Suprapubic skin (tissue), 4 donors: ENCODE measurements around the gene RSRC2. TPM values are rescaled to one million over a fixed set of nuclear protein-coding genes. Genes with fewer than 3 reads are reported as not detected.
"Not testable (repeated sequence)": the region's sequence is repeated elsewhere in the genome, so short reads cannot be mapped to it uniquely, and the experiment has no call there.

Experiments used
- DNase-seq, 2 donors: peaks; one replicate each; pipeline ENCODE4 v3.0.0-alpha.2; 2019; ENCODE audit warnings: low spot score in 2 of 2
- H3K27ac ChIP-seq: fragments of 200-600 bp; sonication (generic); one replicate; pipeline ENCODE4 v1.5.1; 2019
- H3K27me3 ChIP-seq: fragments of 200-600 bp; sonication (generic); one replicate; pipeline ENCODE4 v1.5.1; 2019
- H3K36me3 ChIP-seq: fragments of 200-600 bp; sonication (generic); one replicate; pipeline ENCODE4 v1.5.1; 2019
- H3K4me1 ChIP-seq: fragments of 200-600 bp; sonication (generic); one replicate; pipeline ENCODE4 v1.5.1; 2019
- H3K4me3 ChIP-seq: fragments of 200-600 bp; sonication (generic); one replicate; pipeline ENCODE4 v1.5.1; 2019; ENCODE audit warnings: mild to moderate bottlenecking
- H3K9me3 ChIP-seq: fragments of 200-600 bp; sonication (generic); one replicate; pipeline ENCODE4 v1.5.1; 2019
- CTCF ChIP-seq, 2 donors: fragments of 200-600 bp in 1 of 2; fragments of 450-650 bp in 1 of 2; sonication (generic) in 1 of 2; IDR thresholded peaks; one replicate each; pipeline ENCODE4 v1.5.1; 2016 to 2019; ENCODE audit warnings: antibody characterized with exemption in 2 of 2, mild to moderate bottlenecking in 1 of 2, moderate library complexity in 1 of 2
- EP300 ChIP-seq: sonication (generic); formaldehyde crosslinking; IDR thresholded peaks from one replicate; pipeline ENCODE4 v1.6.1; 2017; ENCODE audit warnings: antibody characterized with exemption
- POLR2A ChIP-seq, 2 donors: fragments of 450-650 bp; IDR thresholded peaks; one replicate each; pipeline ENCODE4 v1.6.1; 2017; ENCODE audit warnings: antibody characterized with exemption in 2 of 2, mild to moderate bottlenecking in 2 of 2, moderate library complexity in 2 of 2
- POLR2AphosphoS5 ChIP-seq, 3 donors: sonication (generic); formaldehyde crosslinking; IDR thresholded peaks; one replicate each; pipeline ENCODE4 v1.6.1; 2017; ENCODE audit warnings: antibody characterized with exemption in 3 of 3
- WGBS: methylation state at CpG from one replicate; pipeline ENCODE4 v1.1.5; 2018; 5-methylcytosine and 5-hydroxymethylcytosine counted together
- total RNA-seq, 4 donors: library from RNA; depleted of rRNA; stranded (reverse); fragments of >200 nt; gene quantifications; one replicate each; pipeline ENCODE4 v1.1.0, GENCODE V29; 2016

RSRC2 gene
- total RNA-seq = 100 to 1,000 TPM in 1 of 4 donors, 10 to 100 TPM in 3; 46.7 to 155 (median 53.5) TPM

- WGBS = under 1% methylated on average over 31 of the region's 51 CpGs
- TF ChIP-seq CTCF (IDR thresholded peaks at IDR 0.05) (no peak), POLR2AphosphoS5 (IDR thresholded peaks at IDR 0.05) (peak; percentile 31 to 97 (median 87)), POLR2A (IDR thresholded peaks at IDR 0.05) (peak; percentile 89 to 98), EP300 (no peak)
- Histone ChIP-seq H3K9me3 (no peaks in the 10 kb centered on the region), H3K4me3 (peak within 1 kb of the TSS; percentile 72), H3K27ac (peak within 1 kb of the TSS; percentile 99), H3K27me3 (no peaks in the 10 kb centered on the region), H3K36me3 (peaks cover 5% of the 10 kb centered on the region), H3K4me1 (peaks cover 49% of the 10 kb centered on the region)
- DNase-seq = peak; percentile 99 to 100
Measured at GRCh38 chr12:122526683-122527477, at the start of gene RSRC2, which contains the start of gene KNTC1. TSS of gene RSRC2 (minus strand) at chr12:122526936. CDS start at chr12:122526853, 83 bp downstream. TSS of gene KNTC1 (plus strand) at chr12:122527249. CDS start at chr12:122530064, 2,815 bp downstream.

GRCh38 chr12:122571821-122572220, 45.1 kb upstream of the RSRC2 start:
- Histone ChIP-seq H3K36me3 (peaks cover 61% of the 10 kb centered on the region), H3K4me1 (no peaks in the 10 kb centered on the region), H3K27me3 (no peaks in the 10 kb centered on the region), H3K4me3 (no peak overlapping the region), H3K27ac (no peak overlapping the region), H3K9me3 (no peaks in the 10 kb centered on the region)
- no peak for DNase-seq
- no peak for TF ChIP-seq POLR2AphosphoS5 (IDR thresholded peaks at IDR 0.05)
- no peak for TF ChIP-seq CTCF (IDR thresholded peaks at IDR 0.05)
- TF ChIP-seq EP300 = no peak
- TF ChIP-seq POLR2A (IDR thresholded peaks at IDR 0.05) = no peak
- WGBS = 91% methylated on average over 6 of the region's 6 CpGs

- H3K4me1 ChIP-seq, H3K9me3 ChIP-seq, H3K27me3 ChIP-seq, H3K27ac ChIP-seq, H3K4me3 ChIP-seq, DNase-seq: not testable (repeated sequence)
- peaks cover 45% of the 10 kb centered on the region for H3K36me3 ChIP-seq
- whole genome bisulfite sequencing = 90% methylated on average over 3 of the region's 3 CpGs
Measured at GRCh38 chr12:122570006-122570405, 43.3 kb upstream of the RSRC2 start.

GRCh38 chr12:122569288-122569687, 42.6 kb upstream of the RSRC2 start:
- Histone ChIP-seq H3K4me3 (no peak overlapping the region), H3K36me3 (peaks cover 43% of the 10 kb centered on the region), H3K27me3 (no peaks in the 10 kb centered on the region), H3K9me3 (no peaks in the 10 kb centered on the region), H3K4me1 (no peaks in the 10 kb centered on the region), H3K27ac (no peak overlapping the region)
- no peak for DNase-seq
- TF ChIP-seq CTCF (IDR thresholded peaks at IDR 0.05) (no peak), EP300 (no peak), POLR2A (IDR thresholded peaks at IDR 0.05) (no peak), POLR2AphosphoS5 (IDR thresholded peaks at IDR 0.05) (no peak)
- 99% methylated on average over 5 of the region's 5 CpGs for WGBS

- H3K27me3 ChIP-seq, H3K4me1 ChIP-seq, DNase-seq, H3K9me3 ChIP-seq, H3K27ac ChIP-seq, H3K4me3 ChIP-seq: not testable (repeated sequence)
- 98% methylated on average over 5 of the region's 5 CpGs for WGBS
- peaks cover 39% of the 10 kb centered on the region for H3K36me3 ChIP-seq
Measured at GRCh38 chr12:122566816-122567215, 40.1 kb upstream of the RSRC2 start.

- Histone ChIP-seq H3K9me3 (no peaks in the 10 kb centered on the region), H3K4me3 (no peak overlapping the region), H3K27ac (no peak overlapping the region), H3K36me3 (peaks cover 34% of the 10 kb centered on the region), H3K4me1 (no peaks in the 10 kb centered on the region), H3K27me3 (no peaks in the 10 kb centered on the region)
- DNase-seq = no peak
- 97% methylated on average over 4 of the region's 4 CpGs for WGBS
- TF ChIP-seq POLR2A (IDR thresholded peaks at IDR 0.05) (no peak), POLR2AphosphoS5 (IDR thresholded peaks at IDR 0.05) (no peak), CTCF (IDR thresholded peaks at IDR 0.05) (no peak), EP300 (no peak)
Measured at GRCh38 chr12:122563361-122563760, 36.6 kb upstream of the RSRC2 start.
